Fibroblast of peridontal ligament (primary cell): ENCODE results near the gene SYNPO.

ENCODE experiments used
- DNase-seq: peaks from one replicate; pipeline ENCODE4 v3.0.0-alpha.2; 2010; ENCODE audit errors: extremely low read depth

Gene SYNPO

GRCh38 chr5:150624334-150625163 is 15.9 kb upstream of the SYNPO start:
- no peak for DNase-seq

DNA sequence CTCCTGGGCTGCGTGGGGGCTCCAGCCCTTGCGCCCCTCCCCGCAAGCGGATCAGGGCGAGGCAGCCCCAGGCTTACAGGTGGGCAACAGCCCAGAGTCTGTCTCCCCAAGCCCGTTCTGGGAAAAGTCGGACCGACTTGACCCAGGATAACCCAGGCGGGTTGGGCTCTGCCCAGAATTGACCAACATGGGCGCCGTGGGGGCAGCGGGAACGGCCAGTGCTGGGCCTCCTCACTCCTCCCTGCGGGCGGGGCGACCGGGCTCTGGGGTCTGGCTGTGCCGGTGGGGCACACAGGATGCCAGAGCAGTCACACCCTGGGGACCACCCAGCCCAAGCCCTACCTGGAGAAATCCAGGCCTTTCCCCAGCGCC is 15.3 kb upstream of the SYNPO start:
- DNase-seq = no peak

DNA sequence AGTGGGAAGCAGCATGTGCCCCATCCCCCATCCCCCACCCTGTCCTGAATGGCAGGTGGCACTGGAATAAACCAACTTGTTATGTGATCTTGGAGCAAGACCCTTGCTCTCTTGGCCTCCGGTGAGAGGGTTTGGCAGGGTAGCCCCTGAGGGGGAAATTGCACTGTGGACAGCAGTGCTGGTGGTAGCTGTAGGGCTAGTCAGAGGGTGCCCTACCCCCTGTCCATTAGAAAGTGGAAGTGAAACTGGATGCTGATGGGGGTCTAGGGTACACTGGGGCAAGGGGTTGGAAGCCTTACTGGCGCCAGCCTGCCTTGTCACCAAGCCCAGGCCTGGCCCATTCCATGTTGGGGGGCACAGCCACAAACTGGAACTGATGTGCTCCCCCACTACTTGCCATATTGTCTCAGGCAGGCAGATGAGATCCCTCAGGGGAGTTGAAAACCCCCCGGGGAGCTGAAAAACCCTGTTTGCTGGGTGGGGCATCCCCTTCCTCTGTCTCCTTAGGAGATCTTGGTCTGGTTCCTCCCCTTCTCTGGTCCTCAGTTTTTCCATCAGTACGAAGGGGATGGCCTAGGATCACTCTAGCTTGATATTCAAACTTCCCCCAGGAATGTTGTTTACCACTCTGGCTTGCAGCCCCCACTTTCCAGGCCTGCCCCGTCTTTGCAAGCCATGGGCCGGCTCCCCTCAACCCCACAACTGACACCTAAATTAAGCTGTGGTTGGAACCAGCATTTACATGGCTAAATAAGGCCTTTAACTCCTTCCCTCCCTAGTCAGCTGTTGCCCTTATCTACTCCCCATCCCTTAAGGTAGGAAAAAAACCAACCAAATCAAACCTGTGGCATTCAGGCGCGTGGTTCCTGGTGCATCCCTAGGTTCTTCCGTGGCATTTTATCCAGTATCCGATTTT is 14.4 kb upstream of the SYNPO start:
- no peak for DNase-seq

GRCh38 chr5:150626853-150627276 is 13.6 kb upstream of the SYNPO start:
- DNase-seq = no peak

DNA sequence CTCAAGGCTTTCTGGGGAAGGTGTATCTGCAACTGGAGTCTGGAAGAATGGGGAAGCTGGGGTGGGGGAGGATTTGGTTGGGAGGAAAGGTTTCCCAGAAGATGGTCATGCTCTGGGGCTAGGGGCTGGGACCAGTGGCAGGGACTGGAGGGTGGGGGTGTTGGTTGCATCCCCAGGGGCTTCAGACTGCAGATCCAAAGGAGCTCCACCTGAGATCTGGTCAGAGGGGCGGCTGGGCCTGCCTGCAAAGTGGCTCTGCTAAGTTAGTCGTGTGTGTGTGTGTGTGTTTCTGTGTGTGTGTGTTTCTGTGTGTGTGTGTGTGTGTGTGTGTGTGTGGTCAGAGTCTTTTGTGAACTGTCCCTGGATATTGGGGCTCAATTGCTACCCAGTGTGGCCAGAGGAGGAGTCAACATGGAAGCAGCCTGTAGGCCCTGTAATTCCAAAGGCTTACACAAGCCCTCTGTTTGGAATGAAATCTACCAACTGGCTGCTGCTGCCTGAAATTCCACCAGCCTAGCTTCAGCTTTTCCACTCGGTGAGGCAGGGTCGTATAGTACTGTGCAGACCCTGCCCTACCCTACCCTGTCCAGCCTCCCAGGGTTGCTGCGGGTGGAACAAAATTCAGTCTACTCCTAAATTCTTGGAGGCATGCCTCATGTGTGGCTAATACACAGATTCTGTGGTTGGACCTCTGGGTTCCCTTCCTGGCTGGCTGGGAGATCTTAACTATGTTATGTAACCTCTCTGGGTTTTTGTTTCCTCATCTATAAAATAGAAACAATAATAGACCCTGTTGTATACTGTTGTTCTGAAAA is 12.5 kb upstream of the SYNPO start:
- peak; percentile 75 for DNase-seq

DNA sequence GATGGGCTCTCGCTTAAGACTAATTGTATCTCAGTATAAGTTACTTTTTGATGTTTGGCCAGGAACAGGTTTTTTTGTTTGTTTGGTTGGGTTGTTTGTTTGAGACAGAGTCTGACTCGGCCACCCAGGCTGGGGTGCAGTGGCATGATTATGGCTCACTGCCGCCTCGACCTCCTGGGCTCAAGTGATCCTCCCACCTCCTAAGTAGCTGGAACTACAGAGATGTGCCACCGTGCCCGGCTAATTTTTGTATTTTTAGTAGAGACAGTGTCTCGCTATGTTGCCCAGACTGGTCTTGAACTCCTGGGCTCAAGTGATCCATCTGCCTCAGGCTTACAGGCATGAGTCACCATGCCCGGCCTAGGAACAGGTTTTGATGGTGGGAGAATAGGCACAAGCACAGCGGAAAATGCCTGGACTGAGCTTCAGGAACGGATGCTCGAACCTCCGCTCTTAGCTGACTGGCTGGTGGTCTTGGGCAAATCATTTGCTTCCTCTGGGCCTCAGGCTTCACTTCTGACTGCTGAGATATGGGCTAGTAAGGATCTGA is 11.4 kb upstream of the SYNPO start:
- DNase-seq = no peak

DNA sequence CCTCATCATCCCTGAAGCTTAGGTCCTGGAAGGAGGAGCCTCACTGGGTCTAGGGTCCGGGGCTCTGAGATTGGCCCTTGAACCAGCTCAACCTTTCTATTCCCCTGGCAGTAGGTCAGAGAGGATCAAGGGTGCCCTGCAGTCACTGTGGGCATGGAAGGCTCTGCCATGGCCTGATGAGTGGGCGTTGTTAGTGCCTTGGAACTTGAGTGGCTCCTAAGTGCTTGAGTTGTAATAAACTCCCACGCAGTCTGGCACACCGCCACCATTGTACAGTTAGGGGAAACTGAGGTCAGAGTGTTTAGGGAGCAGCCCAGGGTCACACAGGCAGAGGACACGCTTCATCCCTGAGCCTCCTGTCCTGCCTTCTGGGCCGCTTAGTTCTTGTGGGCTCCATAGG is 10.4 kb upstream of the SYNPO start:
- no peak for DNase-seq

- DNase-seq = no peak
These were observed 9.8 kb upstream of the SYNPO start for GRCh38 chr5:150630461-150631325.

GRCh38 chr5:150631326-150631701 is 9.1 kb upstream of the SYNPO start:
- DNase-seq = no peak

- no peak for DNase-seq
These were observed 7.9 kb upstream of the SYNPO start for GRCh38 chr5:150632305-150633160.

DNA sequence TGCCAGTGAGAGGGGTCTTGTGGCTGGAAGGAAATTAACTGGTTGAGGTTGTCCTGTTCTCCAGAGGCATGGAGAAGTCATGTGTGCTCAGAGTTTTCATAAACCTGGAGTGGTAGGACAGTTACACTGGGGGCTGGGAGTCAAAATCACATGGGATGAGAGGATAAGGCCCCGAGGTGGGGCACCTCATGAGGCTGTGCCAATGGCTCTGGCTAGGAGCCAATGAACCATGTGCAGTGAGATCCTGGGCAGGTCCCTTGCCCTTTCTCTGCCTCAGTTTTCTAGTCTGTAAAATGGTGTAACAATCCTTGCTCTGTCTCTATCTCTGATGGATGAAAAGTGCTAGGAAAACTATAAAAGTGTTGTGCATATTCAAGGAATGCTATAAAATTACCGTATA is 7.0 kb upstream of the SYNPO start:
- DNase-seq = no peak

DNA sequence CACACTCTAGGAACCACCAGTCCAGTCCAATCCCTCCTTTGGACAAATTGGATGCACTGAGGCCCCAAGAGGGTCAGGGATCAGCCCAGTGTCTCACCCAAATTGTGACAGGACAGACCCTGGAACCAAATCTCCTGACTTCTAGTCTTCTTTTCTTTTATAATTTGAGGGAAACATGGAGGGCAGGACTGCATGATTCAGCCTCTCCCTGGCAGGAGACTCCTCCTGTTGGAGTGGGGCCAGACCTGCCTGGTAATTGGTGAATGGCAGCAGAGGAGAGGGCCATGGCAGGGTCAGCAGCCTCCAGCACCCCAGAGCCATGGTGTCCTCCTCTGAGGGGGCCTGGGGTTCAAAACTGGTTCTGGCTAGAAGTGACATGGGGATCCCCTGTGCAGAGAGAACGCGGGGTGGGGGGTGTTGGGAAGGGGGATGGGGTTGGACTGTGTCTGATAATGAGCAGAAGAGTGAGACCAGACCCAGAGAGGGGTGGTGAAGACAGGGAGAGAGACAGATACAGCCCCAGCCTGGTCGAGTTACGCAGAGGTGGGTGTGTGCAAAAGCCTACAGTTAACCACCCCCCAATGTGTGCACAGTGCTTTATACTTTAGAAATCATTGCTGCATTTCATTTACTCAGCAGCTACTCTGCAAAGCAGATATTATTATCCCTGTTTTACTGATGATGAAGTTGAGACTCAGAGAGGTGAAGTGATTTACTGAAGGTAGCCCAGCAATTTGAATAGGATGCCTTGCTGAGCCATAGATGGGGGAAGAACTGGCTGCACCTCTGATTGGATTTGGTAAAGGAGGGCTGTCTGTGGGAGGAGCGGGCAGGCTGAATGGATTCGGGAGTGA is 3.8 kb upstream of the SYNPO start:
- peak; percentile 69 for DNase-seq

- peak; percentile 88 for DNase-seq
These were observed 3.0 kb upstream of the SYNPO start for GRCh38 chr5:150637245-150638052.

GRCh38 chr5:150638053-150638444 is 2.4 kb upstream of the SYNPO start:
- no peak for DNase-seq

GRCh38 chr5:150638488-150639376 is 1.7 kb upstream of the SYNPO start:
- no peak for DNase-seq

DNA sequence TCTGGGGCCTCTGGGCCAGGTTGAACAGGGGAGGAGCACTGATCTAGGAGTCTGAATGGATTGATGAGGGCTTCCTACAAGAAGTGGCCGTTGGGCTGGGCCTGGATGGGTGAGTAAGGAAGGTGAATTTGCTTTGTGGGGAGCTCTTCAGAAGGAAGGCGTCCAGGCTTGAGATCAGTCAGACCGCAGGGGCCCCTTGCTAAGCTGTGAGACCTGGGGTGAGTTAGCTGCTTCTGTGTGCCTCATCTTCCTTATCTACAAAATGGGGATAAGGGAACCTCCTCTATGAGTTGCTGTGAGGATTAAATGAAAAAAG is 1.1 kb upstream of the SYNPO start:
- no peak for DNase-seq

DNA sequence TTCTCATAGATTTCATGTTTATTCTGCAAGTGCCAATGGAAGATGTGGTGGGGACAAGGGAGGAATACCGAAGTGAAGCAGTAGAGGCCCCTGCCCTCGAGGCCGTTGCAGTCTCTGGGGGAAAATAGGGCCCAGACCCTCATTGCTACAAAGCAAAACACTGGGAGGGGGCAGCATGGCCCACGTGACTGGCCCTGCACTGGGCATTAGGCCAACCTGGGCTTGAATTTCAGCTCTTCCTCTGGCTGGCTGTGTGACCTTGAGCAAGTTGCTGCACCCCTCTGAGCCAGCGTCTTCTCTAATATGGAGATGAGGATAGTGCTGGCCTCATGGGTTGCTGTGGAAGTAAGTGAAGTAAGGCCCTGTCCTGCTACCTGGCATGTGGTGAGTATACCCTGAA is 709 bp upstream of the SYNPO start:
- no peak for DNase-seq
